Measurements from ENCODE around the gene MYRIP.
"Not testable (repeated sequence)": the region's sequence is repeated elsewhere in the genome, so short reads cannot be mapped to it uniquely, and the experiment has no call there.

Gene MYRIP

DNA sequence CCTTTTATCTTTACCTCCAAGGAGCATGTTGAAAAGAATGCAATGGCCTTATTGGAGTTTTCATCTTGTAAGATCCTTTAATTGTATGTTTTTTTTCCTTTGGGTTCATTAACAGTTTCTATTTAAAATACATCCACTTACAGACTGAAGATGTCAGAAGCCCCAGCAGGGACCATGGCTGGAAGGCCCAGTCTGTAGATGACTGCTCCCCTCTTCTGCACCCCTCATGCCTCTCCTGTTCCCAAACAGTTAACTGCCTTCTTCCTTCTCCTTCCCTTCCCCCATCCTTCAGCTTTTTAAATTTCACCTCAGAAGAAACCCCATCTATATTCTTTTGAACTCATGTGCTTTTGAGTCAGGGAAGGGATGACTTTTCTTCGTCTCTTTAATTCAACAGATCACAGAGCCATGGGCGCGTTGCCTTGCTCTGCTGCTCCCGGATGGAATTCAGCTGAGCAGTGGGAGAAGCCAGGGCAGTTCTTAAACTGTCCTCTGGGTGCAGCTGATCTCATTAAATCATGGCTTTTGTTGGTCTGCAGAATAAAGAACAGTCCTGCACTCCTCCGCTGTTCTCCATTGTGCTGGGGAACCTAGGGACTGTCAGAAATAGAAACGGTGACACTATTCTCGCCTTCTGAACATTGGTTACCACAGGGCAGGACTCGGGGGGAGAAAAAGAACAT, 428.6 kb downstream of the MYRIP start:
- no peak for DNase-seq (ENCODE audit: low read depth)

DNA sequence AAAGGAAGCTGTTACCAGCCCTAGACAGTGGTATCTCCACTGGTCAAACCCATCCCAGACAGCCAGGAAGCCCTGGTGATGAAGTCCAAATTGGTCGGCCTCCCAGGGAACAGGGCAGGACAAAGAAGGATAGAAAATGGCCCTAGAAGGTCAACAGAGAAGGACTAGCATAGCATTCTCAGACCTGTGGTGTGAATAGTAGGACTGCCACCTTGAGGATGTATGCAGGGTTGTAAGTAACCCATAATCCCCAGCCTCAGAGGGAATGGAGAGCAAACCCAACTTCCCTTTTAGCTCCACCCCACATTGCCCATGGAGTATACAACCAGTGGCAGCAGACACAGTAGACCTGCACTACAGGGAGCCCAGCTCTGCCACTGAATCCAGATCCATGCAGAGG, 431.5 kb downstream of the MYRIP start:
- DNase-seq (ENCODE audit: low read depth) = no peak

DNA sequence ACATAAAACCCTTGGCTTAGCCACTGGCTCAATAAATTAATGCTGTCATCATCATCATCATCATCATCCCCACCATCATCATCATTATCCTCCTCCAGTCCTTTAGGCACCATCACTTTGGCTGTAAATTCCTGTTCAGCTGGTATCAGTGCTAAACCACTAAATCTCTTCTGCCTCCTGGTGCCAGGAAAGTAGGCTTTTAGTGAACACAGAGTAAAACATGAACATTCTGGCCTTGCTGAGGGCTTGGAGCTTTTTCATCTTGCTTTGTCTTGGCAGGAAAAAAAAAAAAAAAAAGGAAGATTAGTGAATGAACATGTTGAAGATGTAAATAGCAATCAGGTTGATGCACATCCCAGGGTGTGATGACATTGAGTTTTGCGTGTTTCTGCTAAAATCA, 432.8 kb downstream of the MYRIP start:
- no peak for DNase-seq (ENCODE audit: low read depth)

DNA sequence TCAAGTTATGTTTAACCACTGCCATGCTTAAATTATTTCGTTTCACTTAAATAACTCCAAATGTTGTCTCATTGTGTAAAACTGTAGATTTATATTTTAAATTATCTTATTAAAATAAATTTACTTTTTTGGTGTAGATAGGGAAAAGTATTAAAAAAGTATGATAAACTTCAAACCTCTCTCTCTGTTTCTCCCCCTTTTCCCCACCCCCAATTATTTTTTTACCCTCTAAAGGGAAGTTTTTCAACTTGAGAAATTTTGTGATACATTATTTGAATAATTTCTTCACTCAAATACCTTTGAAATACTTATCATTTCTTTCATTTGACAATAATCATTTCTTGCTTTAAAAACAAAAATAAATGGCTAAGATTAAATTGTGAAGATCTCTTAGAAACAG, 433.2 kb downstream of the MYRIP start:
- no peak for DNase-seq (ENCODE audit: low read depth)

DNA sequence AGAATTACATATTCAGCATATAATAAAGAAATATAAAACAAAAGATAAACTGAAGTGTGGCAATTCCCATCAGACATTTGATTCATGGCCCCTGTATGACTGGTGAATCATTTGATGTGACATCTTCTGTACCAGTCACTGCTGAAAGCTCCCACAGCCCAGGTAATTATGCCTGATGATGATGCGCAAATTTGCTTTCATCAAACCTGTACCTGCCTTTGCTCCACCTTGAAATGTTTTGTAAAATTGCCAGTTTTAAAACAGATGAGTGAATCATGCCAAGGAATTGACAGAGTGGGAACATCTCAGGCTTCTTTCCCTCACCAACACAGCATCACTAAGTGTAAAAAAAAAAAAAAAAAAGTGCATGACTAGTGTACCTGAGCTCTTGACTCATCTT, 433.6 kb downstream of the MYRIP start:
- DNase-seq (ENCODE audit: low read depth) = no peak

DNA sequence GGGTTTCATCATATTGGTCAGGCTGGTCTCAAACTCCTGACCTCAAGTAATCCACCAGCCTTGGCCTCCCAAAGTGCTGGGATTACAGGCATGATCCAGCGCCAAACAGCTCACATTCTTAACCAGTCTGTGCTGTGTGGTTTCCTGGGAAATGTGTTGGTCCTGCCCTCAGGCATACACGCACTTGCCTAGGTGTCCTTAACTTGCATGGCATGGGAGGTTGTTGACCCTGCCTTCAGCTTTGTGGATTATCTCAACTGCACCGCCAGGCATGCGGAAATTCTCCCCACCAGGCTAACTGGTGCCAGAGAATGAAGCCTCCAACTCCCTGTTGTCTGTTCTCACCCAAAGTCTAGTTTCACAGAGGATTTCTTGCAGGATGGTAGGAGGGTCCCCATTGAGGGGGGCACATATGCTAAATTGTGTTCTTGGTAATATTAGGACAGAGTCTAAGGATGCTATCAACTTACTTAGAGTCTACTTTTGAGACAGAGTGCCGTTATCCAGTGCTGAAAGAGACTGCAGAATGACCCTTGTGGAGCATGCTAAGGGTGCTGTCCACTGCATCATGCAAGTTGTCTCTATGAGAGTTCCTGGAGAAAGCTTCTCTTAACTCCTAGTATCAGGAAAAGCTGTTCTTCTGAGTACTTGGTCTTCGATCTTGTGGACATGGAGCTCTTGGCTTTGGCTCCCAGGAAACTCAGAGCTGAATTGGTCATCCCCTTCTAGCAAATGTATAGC, 438.5 kb downstream of the MYRIP start:
- no peak for DNase-seq (ENCODE audit: low read depth)

DNA sequence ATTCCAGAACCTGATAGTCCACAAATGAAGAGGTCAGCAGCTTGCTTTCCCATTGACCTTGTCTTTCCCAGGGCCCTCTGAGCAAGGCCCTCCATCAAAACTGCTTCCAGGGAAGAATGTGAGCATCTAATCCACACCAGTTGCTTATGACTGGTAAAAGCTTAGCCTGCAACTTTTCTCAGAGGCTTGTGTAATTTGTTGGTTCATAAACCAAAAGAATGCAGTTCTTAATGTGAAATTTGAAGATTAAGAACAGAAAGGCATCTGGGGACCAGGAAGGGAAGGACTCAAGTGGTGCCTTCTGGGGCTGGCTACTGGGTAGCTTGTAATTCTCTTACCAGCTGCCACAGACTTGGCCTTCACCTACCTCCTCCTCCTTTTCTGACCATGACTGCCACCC, 439.2 kb downstream of the MYRIP start:
- DNase-seq (ENCODE audit: low read depth) = no peak

DNA sequence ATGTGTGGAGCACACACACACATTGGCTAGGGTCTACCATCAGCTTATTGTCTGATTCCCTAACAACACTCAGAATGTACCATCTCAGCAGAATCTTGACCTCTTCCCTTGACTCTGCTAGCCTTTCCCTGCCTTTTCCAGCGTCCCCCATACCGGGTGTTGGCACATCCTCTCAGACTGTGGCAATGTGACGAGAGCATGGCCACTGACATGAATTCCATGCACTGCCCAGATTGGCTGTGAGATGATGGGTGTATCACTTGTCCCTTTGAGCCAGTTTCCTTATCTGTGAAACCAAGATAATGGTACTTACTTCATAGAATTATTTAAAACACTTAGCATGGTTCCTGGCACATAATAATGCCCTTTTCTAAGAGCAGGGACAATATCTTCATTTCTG, 439.8 kb downstream of the MYRIP start:
- DNase-seq (ENCODE audit: low read depth) = no peak

DNA sequence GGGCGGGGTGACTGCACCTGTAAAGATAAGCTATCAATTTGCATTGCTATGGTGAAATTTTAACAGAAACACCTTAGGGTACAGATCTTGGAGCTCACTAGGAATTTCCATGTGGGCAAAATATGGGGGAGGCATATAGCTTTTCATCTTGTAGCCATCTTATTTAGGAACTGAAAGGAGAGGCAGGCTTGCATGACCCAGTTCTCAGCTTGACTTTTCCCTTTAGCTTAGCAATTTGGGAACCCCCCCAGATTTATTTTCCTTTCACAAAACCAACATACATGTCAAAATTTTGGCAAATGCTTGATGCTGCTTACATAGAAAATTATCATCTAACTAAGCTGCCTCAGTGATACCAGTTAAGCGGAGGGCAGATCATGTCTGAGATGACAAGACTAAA, 445.1 kb downstream of the MYRIP start:
- DNase-seq (ENCODE audit: low read depth) = no peak

DNA sequence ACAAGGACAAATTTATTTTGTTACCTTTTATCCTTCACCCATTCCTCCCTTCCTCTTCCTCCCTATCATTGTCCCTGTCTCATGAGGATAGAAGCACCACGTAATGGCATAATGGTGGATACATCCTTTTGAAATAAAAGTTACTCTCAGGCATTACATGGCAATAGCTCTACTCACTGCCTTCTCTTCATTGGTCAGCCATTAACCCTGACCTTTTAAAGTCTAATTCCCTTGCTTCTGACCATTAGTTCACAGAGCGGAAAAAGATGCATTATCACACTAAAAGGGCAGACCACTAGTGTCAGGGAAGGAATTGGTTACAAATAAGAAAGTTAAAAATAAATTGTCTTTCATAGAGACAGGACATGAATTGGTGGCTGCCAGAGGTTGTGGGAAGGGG, 445.5 kb downstream of the MYRIP start:
- no peak for DNase-seq (ENCODE audit: low read depth)

DNA sequence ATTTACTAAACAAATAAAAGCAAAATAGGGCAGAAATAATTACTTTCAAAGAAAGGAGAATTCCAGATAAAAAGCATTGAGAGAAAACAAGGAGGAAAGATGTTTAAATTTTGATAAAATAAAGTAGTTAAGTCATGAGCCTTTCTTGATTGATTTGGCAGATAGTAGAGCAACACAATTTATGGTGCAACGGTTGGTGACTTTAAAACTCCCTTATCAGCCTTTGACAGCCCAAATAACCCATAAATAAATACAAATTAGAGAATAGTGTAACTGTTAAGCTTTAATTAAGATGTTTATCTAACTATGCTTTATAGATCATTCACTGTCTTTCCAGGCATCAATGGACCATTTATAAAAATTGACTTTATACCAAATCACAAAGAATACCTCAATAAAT, 446.1 kb downstream of the MYRIP start:
- DNase-seq (ENCODE audit: low read depth) = no peak

DNA sequence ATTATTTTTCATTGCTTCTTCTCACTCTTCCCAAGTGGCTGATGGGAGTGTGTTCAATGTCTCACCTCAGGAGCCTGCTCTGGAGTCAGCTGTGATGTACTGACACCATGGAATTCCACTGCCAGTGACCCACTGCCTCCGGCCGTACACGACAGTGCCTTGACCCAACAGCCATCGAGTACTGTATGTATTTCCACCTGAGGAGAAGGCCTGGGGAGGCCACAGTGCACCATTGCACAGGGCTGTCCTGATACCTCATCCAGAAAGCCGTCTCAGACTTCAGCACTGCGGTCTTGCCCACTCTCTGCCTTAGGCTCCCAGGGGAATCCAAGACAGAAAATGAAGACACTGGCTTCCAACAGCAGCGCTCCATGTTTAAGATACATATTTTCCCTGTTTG, 448.7 kb downstream of the MYRIP start:
- DNase-seq (ENCODE audit: low read depth) = no peak

DNA sequence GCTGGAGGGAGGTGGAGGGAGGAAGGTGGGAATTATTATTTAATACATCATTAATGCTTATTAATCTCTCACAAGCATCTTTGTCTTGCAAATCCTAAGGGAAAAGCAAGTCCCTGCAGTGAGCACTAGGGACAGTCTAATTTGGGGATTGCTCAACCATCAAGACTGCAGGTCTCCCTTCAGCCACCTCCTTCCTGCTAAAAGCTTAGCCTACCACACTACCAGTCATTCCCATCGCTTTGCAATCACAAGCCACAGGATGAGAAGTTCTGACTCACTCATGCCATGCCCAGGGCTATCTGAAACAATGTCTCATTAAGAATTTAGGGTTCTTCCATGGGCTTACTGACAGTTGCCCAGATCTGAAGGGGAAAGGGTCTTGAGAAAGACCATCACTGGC, 449.1 kb downstream of the MYRIP start:
- DNase-seq (ENCODE audit: low read depth) = no peak

DNA sequence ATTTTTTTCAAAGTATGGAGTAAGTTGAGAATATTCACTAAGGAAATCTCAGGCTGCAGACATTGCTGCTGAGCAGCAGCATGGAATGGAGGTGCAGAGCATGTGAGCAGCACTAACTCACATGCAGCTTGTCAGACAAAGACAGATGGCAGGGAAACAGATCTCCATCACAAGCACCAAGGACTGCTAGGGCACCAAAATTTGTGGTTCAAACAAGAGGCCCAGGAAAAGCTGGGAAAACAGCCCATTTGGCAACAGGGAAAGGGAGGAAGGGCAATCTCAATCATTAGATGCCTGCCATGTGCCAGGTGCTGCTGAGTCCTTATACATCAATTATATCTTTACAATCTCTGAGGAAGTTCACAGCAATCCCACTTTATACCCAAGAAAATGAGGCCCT, 452.9 kb downstream of the MYRIP start:
- DNase-seq (ENCODE audit: low read depth) = no peak

DNA sequence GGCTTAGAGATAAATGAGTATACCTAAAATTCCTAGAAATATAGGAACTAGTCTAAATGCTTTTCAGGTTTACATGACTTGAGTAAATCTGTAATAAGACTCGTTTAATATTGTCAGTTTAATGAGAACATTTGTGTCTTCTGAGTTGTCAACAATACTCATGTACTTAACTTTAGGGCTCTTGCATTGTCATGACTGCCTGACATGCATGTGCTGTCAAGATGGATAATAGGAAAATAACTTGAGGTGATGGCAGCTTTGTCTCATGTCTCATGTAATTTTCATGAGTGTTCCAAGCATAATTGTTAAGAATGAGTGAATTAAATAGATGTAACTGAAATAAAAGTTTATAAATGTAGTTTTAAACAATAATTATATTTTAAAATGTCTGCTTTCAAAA, 455.0 kb downstream of the MYRIP start:
- DNase-seq (ENCODE audit: low read depth) = no peak

DNA sequence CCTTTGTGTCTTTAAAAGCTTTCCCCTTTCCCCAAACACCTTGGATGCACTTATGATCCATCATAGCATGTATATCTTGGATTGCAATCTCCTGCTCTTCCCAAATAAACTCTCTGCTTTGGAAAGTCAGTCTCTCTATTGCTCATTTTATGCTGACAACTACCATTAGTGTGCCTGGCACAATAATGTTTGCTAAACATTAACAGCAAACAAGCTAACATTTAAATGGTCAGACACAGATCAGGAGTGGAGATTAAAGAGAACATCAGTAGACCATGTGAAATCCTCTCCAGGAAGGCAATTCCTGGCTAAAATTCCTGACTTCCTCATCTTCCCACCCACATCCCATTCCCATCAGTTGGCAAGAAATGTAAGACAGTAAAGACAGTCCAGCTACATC, 455.8 kb downstream of the MYRIP start:
- DNase-seq (ENCODE audit: low read depth) = no peak

DNA sequence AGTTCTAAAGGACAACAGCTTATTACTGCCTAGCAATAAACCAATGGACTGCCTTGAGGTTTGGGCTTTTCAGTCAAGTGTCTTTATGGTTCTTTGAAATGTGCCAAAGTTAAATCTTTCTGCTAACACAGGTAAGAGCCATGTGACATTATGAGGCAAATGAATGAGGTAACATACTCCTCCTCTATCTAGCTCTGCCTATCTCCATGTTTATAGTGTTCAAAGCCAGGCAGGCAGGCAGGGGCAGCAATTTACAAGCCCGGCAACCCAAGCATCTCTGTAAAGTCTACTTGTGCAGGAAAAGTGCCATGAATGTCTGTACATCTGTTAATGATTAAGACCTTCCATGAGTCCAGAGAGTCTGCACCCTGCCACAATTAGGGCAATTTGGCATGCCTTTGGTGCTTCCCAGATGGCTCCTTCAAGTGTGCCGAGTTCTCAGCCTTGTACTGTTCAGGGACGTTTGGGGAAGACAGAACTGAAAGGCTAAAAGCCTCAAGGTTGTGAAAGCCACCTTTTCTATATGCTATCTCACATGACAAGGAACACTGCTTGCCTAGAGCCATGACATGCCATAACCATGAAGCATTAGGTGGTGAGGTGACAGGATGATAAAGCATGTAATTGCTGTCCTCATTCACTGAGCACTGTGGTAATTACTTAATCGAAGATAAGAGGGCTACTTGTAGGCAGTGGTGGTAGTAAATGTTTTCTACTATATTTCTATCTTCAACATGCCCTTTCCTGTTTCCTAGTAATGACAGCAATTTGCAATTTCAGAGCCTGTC, 458.7 kb downstream of the MYRIP start:
- DNase-seq (ENCODE audit: low read depth) = no peak

DNA sequence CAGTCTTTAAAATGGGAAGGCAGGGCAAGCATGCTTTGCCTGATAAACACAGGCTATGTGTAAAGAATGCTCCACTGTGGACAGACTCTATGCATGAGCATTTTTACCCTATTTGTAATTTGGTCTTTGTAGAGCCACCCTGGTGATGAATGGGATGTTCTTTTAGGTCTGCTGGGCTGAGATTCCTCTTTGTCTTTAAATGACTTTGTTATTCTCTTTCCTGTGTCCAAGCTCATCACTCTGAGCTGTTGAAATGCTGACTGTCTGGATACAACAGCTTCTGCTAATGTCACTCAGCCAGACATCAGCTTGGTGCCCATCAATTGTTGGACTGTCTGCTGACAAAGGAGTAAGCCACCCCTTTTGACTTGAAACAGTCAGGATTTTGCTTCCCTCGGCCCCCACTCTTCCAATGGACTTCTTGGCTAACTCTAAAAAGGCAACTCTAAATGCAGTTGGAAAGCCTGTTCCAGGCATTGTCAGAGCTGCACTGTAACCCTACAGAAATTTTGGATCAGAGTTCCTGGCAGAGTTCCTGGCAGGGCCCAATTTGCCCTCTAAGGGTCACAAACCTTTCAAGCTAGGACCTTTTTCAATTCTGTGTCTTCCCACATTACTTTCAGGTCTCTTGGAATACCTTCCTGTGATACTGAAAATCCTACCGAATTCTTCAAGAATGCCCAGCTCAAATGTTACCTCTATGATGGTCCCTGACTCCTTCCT, 459.6 kb downstream of the MYRIP start:
- no peak for DNase-seq (ENCODE audit: low read depth)

DNA sequence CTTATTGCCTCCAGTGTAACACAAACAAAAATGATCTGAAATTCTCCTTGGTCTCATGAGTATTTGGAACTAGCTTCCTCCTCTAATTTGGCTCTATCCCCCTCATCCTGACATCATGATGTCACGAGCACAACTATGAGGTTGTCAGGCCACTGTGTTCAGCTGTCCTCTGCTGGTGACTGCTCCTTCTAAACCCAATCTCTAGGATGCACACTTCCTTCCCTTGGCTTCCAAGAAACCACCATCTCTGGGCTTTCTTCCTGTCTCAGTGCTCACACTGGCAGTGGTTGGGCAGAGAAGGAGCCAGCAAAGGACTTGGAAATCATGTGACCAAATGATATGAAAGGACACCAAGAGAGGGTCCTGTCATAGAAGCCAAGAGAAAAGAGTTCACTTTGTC, 469.4 kb downstream of the MYRIP start:
- no peak for DNase-seq (ENCODE audit: low read depth)

DNA sequence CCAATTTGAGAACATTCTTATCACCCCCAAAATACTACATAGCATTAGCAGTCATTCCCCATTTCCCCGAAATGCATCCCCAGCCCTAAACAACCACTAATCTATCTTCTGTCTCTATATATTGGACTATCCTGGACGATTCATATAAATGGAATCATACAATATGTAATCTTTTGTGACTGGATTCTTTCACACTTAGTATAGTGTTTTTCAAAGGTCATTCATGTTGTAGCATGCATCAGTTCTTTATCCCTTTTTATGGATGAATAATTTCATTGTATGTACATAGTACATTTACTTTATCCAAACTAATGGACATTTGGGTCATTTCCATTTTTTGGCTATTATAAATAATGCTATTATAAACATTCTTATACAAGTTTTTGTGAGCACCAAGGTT, 472.6 kb downstream of the MYRIP start:
- no peak for DNase-seq (ENCODE audit: low read depth)

DNA sequence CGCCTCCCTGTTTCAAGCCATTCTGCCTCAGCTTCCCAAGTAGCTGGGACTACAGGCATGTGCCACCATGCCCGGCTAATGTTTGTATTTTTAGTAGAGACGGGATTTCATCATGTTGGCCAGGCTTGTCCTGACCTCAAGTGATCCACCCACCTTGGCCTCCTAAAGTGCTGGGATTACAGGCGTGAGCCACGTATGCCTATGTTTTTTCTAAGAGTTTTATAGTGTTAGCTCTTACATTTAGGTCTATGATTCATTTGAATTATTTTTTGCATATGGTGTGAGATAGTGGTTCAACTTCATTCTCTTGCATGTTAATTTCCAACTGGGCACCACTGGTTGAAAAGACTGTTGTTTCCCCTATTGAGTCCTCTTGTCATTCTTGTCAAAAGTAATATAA, 473.6 kb downstream of the MYRIP start:
- not testable (repeated sequence) for DNase-seq (ENCODE audit: low read depth)

DNA sequence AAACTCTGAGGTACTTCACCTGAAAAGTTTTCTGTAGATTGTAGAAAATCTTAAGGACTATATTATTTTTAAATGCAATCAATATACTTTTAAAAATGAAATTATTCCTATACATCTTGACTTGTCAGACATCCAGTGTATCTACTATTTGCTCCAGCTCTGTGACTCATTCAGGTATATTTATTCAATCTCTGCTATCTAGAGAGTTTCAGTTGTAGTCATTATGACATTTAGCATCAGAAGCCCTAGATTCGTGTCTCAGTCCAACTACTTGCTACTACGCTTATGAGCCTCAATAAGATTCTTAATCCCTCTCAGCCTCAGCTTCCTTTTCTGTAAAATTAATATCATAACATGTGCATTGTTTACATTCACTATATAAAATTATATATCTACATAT, 477.8 kb downstream of the MYRIP start:
- no peak for DNase-seq (ENCODE audit: low read depth)

DNA sequence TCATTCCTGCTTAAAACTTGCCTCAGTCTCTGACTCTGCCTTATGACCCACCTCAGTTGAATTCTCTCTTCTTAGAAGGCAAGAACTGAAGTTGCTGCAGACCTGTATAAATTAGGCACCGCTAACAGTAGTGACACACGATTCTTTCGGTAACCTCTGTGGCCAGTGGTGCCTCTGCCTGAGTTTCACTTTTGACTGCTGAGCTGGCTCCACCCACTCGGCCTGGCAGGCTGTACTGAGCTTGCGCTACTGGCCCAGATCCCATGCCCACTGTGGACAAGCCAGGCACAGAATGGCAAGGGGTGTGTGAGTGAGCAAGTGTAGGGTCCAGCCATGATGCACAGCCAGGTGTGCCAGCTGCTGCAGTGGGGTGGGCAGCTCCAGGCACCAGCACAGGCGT, 481.0 kb downstream of the MYRIP start:
- no peak for DNase-seq (ENCODE audit: low read depth)

All from HS-27A (cell line).